Measurements from ENCODE around the gene ACAT1. TPM values are rescaled to one million over a fixed set of nuclear protein-coding genes. Genes with fewer than 3 reads are reported as not detected.

The ACAT1 gene
- total and polyA plus RNA-seq, 2 of the 8 experiments (the other 6 are each of a cell fraction or from before 2014, with no cell fraction given): 30.4 to 30.9 TPM

DNA sequence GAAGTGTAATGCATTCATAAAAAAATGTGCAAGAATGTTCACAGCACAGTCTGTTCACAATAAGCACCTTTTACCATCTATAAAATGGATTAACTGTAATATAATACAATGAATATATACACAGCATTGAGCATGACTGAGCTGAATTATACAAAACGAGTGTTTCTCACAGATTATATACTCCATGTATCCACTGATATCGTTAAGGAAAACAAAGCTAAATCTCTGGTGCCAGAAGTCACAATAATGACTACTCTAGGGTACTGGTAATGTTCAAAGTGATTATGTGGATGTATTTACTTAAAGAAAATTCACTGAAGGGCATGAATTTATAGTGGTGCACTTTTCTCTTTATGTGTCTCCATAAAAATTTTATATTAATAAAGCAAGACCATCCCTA lies 33.2 kb downstream of the ACAT1 start:
- Histone ChIP-seq H4K91ac (replicated peaks; ENCODE audit: insufficient read length, low read length) (no peak overlapping the region), H2BK120ac (replicated peaks; ENCODE audit: low read depth, low read length) (no peak overlapping the region), H4K8ac (ENCODE audit: extremely low read depth, insufficient read depth, low read length) (no peak overlapping the region), H3K27ac (ENCODE audit: low read depth, low read length) (no peak overlapping the region), H3K4me1 (replicated peaks in 1 of 4; ENCODE audit: control insufficient read depth in 3 of 4, insufficient read depth in 4 of 4, low read length in 3 of 4) (no peaks in the 10 kb centered on the region), H3K18ac (ENCODE audit: extremely low read depth, low read length) (no peak overlapping the region), H4K20me1 (replicated peaks in 1 of 2; ENCODE audit: control insufficient read depth in 1 of 2, insufficient read depth in 2 of 2, low read length in 2 of 2) (peaks cover 0 to 1% of the 10 kb centered on the region in 2 experiments), H2BK5ac (ENCODE audit: low read depth, low read length) (no peak overlapping the region), H3K14ac (ENCODE audit: insufficient read length) (no peak overlapping the region), H2BK12ac (ENCODE audit: low read depth, low read length) (no peak overlapping the region), H3K23ac (ENCODE audit: insufficient read length) (no peak overlapping the region), H2BK20ac (ENCODE audit: low read length) (no peak overlapping the region), H3K36me3 (ENCODE audit: control insufficient read depth in 2 of 4, insufficient read depth in 4 of 4, low read length in 3 of 4) (peaks cover 6 to 57% (median 22%) of the 10 kb centered on the region in 4 experiments; a peak in 7 of 8 replicates), H3K4me2 (ENCODE audit: insufficient read depth in 1 of 2, low read depth in 2 of 2, low read length in 2 of 2) (no peak overlapping the region), H3K79me2 (ENCODE audit: control insufficient read depth in 1 of 2, insufficient read depth in 2 of 2, low read length in 2 of 2) (no peaks in the 10 kb centered on the region), H2AK5ac (ENCODE audit: low read depth, low read length) (no peak overlapping the region), H3K56ac (replicated peaks; ENCODE audit: insufficient read length, low read depth, low read length) (no peak overlapping the region), H3K9me3 (ENCODE audit: insufficient read depth in 2 of 2, low read depth in 1 of 2, low read length in 1 of 2) (no peaks in the 10 kb centered on the region), H3K27me3 (replicated peaks in 1 of 4; ENCODE audit: control insufficient read depth in 3 of 4, extremely low read depth in 1 of 4, insufficient read depth in 3 of 4, low read length in 3 of 4) (no peaks in the 10 kb centered on the region), H4K5ac (ENCODE audit: insufficient read length, low read depth, low read length) (no peak overlapping the region), H3K79me1 (ENCODE audit: low read depth, low read length) (no peaks in the 10 kb centered on the region), H2BK15ac (ENCODE audit: low read length) (no peak overlapping the region), H3K23me2 (ENCODE audit: low read depth, low read length) (no peaks in the 10 kb centered on the region), H3K9ac (replicated peaks in 1 of 4; ENCODE audit: extremely low read depth in 1 of 4, low read depth in 3 of 4, low read length in 3 of 4) (no peak overlapping the region), H2AFZ (ENCODE audit: low read length) (no peak overlapping the region), H3K4me3 (ENCODE audit: extremely low read depth in 1 of 4, insufficient read depth in 2 of 4, low read depth in 3 of 4, low read length in 4 of 4) (no peak overlapping the region), H3K4ac (replicated peaks; ENCODE audit: insufficient read length, low read depth, low read length) (no peak overlapping the region)
- no peak for DNase-seq (ENCODE audit: low read depth in 1 of 2, low spot score in 2 of 2)
- POLR2A ChIA-PET (ENCODE audit: partially characterized antibody): interaction anchor here (0.6 kb wide), 1 partner anchor 25 kb away, joined by 3 read pairs; no protein-coding TSS in a partner anchor
- TF ChIP-seq HDAC6 (IDR thresholded peaks at IDR 0.05; ENCODE audit: low read depth, low read length) (no peak), POLR2A (IDR thresholded peaks at IDR 0.05; ENCODE audit: control extremely low read depth in 1 of 2, low read depth in 2 of 2, low read length in 2 of 2) (no peak), MAFK (IDR thresholded peaks at IDR 0.05; ENCODE audit: low read depth, low read length) (no peak), SP4 (IDR thresholded peaks at IDR 0.05; ENCODE audit: low read length) (no peak), SAP30 (IDR thresholded peaks at IDR 0.05; ENCODE audit: insufficient read depth, insufficient replicate concordance, low read length) (no peak), SIX5 (IDR thresholded peaks at IDR 0.05; ENCODE audit: low read depth, low read length) (no peak), CHD1 (IDR thresholded peaks at IDR 0.05; ENCODE audit: low read depth, low read length) (no peak), SP1 (IDR thresholded peaks at IDR 0.05; ENCODE audit: low read depth, low read length) (no peak)
- TF ChIP-seq, protein P1, sequence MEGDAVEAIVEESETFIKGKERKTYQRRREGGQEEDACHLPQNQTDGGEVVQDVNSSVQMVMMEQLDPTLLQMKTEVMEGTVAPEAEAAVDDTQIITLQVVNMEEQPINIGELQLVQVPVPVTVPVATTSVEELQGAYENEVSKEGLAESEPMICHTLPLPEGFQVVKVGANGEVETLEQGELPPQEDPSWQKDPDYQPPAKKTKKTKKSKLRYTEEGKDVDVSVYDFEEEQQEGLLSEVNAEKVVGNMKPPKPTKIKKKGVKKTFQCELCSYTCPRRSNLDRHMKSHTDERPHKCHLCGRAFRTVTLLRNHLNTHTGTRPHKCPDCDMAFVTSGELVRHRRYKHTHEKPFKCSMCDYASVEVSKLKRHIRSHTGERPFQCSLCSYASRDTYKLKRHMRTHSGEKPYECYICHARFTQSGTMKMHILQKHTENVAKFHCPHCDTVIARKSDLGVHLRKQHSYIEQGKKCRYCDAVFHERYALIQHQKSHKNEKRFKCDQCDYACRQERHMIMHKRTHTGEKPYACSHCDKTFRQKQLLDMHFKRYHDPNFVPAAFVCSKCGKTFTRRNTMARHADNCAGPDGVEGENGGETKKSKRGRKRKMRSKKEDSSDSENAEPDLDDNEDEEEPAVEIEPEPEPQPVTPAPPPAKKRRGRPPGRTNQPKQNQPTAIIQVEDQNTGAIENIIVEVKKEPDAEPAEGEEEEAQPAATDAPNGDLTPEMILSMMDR (IDR thresholded peaks at IDR 0.05; ENCODE audit: control extremely low read depth in 1 of 3, insufficient read depth in 1 of 3, low read depth in 1 of 3, low read length in 3 of 3): no peak
- CTCF ChIA-PET (ENCODE audit: partially characterized antibody): interaction anchor here (0.8 to 1.0 kb wide), 2 partner anchors 9 to 36 kb away, joined by 3 to 9 read pairs; no protein-coding TSS in a partner anchor
- 78% methylated on average over 2 of the region's 2 CpGs; no CpG with 5 or more reads in 1 of the 2 experiments for WGBS, 2 experiments (ENCODE audit: extremely low coverage in 1 of 2, insufficient coverage in 1 of 2, insufficient read length in 1 of 2, insufficient replicate concordance in 2 of 2, low coverage in 1 of 2, low lambda C conversion rate in 2 of 2, missing lambda C conversion rate in 1 of 2)
- FAIRE-seq: no peak

Data from H1 (cell line).